SK-N-SH treated with all-trans-retinoic acid at 6 μM for 48 hours (cell line): ENCODE measurements around the gene SYNGR1.

Experiments
- GLIS3 ChIP-seq: fragments of 250-450 bp; sonication (Bioruptor Pico); IDR thresholded peaks from 2 replicates; pipeline ENCODE4 v1.5.0; 2020; ENCODE audit warnings: mild to moderate bottlenecking, moderate library complexity
- ISL1 ChIP-seq: fragments of 250-450 bp; sonication (Bioruptor Pico); IDR thresholded peaks from 2 replicates; pipeline ENCODE4 v2.1.2; 2022; ENCODE audit warnings: mild to moderate bottlenecking, moderate library complexity
- TOX ChIP-seq: fragments of 250-450 bp; sonication (Bioruptor Pico); IDR thresholded peaks from 2 replicates; pipeline ENCODE4 v1.8.0; 2021; ENCODE audit warnings: mild to moderate bottlenecking, moderate library complexity, borderline replicate concordance
- ZFP3 ChIP-seq: fragments of 250-450 bp; sonication (Bioruptor Pico); IDR thresholded peaks from 2 replicates; pipeline ENCODE4 v1.5.0; 2020; ENCODE audit warnings: mild to moderate bottlenecking, moderate library complexity
- TF ChIP-seq, protein P1 (sequence below): fragments of 250-450 bp; sonication (Bioruptor Pico); IDR thresholded peaks from 2 replicates; pipeline ENCODE4 v1.5.1; 2020; ENCODE audit warnings: low read depth, mild to moderate bottlenecking, moderate library complexity
- TF ChIP-seq, protein P2 (sequence below): fragments of 250-450 bp; sonication (Bioruptor Pico); IDR thresholded peaks from 2 replicates; pipeline ENCODE4 v1.8.0; 2020; ENCODE audit warnings: mild to moderate bottlenecking, moderate library complexity, borderline replicate concordance

DNA sequence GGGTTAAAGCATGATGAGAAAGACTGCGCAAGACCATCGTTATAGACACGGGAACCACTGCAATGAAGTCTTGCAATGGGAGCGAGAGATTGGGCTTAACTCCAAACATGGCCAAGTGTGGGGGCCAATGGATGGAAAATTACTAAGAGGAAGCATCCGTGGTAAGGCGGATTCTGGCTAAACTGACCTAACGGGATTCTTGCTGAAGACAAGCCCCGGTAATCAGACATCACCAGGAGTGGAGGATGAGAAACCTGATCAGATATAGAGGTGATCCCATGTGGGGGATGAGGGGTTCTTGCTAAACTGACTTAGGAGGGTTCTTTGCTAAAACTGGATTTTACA is 5.8 kb upstream of the SYNGR1 start:
- TF ChIP-seq, protein P1, sequence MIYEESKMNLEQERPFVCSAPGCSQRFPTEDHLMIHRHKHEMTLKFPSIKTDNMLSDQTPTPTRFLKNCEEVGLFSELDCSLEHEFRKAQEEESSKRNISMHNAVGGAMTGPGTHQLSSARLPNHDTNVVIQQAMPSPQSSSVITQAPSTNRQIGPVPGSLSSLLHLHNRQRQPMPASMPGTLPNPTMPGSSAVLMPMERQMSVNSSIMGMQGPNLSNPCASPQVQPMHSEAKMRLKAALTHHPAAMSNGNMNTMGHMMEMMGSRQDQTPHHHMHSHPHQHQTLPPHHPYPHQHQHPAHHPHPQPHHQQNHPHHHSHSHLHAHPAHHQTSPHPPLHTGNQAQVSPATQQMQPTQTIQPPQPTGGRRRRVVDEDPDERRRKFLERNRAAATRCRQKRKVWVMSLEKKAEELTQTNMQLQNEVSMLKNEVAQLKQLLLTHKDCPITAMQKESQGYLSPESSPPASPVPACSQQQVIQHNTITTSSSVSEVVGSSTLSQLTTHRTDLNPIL (CRISPR knock-in tag) = no peak
- TF ChIP-seq, protein P2, sequence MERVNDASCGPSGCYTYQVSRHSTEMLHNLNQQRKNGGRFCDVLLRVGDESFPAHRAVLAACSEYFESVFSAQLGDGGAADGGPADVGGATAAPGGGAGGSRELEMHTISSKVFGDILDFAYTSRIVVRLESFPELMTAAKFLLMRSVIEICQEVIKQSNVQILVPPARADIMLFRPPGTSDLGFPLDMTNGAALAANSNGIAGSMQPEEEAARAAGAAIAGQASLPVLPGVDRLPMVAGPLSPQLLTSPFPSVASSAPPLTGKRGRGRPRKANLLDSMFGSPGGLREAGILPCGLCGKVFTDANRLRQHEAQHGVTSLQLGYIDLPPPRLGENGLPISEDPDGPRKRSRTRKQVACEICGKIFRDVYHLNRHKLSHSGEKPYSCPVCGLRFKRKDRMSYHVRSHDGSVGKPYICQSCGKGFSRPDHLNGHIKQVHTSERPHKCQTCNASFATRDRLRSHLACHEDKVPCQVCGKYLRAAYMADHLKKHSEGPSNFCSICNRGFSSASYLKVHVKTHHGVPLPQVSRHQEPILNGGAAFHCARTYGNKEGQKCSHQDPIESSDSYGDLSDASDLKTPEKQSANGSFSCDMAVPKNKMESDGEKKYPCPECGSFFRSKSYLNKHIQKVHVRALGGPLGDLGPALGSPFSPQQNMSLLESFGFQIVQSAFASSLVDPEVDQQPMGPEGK (CRISPR knock-in tag) = no peak
- TF ChIP-seq GLIS3 = no peak
- TF ChIP-seq ISL1 (CRISPR knock-in tag) = no peak
- TF ChIP-seq ZFP3 (CRISPR knock-in tag) = no peak
- TF ChIP-seq TOX (CRISPR knock-in tag) = no peak
